ENCODE measurements around the gene FAM124A.

FAM124A gene

GRCh38 chr13:51317262-51317661 lies 95.1 kb downstream of the FAM124A start:
- DNase-seq = no peak

- DNase-seq = no peak
Observed at GRCh38 chr13:51318015-51318414, 95.8 kb downstream of the FAM124A start.

DNA sequence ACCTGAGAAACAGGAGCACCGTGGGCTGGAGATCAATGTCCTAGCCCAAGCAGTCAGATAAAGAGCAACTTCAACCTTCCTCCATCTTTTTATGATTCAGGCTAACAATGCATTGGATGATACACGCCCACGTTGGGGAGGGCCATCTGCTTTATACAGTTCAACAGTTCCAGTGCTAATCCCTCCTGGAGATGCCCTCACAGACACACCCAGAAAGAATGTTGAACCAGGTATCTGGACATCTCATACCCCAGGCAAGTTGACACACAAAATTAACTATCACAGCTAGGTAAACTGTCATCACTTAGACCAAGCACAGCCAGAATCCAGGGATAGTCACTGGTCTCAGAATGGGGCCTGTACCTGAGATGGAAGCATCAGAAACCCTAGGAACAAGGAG lies 96.7 kb downstream of the FAM124A start:
- DNase-seq = no peak

DNA sequence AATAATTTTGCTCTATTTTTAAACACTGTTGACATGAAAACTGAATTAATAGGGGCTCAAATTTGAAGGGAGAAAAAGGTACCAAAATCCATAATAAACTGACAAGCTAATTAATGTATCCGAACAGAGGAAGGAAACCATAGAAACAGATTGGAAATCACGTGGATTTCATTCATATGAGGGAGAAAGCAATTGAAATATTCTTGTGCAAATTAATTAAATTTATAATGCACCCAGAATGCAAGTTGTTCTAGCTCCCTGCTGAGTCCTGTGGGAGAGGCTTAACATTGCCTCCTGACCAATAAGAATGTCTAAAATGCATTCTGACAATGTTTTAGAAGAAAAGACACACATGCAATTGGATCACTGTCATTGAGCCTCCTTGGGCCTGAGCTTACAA lies 99.6 kb downstream of the FAM124A start:
- DNase-seq = no peak

GRCh38 chr13:51322826-51323225 lies 100.6 kb downstream of the FAM124A start:
- no peak for DNase-seq

GRCh38 chr13:51323824-51324511 lies 101.8 kb downstream of the FAM124A start:
- DNase-seq = no peak

DNA sequence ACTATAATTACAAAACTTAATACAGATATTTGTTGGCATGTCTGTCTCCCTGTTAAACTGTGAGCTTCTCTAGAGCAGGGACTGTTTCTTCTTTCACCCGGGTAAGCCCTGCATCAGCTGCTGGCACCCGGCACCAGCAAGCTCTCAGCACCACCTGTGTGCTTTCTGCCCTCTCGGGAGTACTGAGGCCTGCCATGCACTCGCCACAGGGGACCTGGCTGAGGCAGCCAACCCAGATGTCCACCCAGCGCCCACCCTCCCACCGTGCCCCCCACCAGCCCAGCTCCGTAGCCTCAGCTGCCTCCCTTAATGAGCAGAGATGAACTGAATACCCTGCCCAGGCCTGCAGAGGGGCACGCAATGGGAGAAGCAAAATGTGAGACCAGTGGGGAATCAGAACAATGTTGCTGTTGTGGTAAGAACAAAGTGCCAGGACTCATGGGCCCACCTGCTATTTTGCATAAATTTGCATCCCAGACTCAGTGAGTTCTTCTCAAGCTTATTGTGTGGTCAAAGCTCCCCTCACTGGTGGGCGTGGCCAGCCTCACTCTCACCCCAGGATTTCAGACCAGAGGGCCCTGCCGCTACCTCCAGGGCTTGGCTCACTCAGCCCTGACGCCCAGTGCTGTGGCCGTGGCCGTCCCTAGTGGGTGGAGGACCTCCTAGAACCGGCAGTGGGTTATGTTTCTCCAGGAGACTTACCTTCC lies 102.7 kb downstream of the FAM124A start:
- DNase-seq = no peak

DNA sequence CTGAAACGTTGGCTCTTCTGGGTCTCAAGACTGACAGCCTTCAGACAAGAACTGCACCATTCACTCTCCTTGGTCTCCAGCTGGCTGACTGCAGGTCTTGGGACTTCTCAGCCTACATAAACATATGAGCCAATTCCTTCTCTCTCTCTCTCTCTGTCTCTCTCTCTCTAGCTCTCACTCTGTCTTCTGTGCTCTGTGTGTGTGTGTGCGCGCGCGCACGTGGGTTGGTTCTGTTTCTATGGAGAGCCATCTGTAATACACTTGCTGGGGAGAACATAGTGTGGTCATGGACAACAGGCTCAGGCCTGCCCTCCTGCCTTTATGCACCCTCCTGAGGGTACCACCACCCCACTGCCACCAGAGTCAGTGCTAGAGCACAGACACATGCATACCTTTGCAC lies 103.6 kb downstream of the FAM124A start:
- no peak for DNase-seq

- DNase-seq = no peak
Observed at GRCh38 chr13:51326777-51327176, 104.6 kb downstream of the FAM124A start.

DNA sequence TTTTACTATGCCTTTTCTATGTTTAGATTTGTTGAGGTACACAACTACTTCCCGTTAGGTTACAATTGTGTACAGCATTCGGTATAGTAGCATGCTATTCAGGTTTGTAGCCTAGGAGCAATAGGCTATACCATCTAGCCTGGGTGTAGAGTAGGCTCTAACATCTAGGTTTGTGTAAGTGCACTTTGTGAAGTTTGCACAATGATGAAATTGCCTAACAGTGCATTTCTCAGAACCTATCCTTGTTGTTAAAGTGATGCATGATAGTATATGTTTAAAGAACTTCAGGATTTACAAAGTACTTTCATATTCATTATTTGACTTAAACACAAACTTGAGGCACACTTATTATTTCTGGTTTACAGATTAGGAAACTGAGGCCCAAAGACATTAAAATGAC lies 105.8 kb downstream of the FAM124A start:
- DNase-seq = no peak

GRCh38 chr13:51328488-51328887 lies 106.3 kb downstream of the FAM124A start:
- no peak for DNase-seq

DNA sequence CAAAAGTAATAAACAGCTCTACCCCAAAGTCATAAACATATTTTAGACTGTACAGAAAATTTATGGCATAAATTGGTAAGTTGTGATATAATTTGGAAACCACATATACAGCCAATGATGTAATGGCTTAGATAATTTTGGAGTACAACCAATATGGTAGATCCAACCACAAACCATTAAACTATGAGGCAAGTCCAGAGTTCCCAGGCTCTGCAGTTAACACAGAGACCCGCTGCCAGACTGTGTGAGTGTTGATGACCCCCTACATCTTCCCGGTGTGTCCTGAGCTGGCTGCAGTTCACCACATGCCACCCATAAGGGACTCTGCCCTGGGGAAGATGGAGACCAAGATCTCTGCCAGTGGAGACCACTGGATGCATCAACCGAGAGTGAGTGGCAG lies 107.4 kb downstream of the FAM124A start:
- DNase-seq = no peak

DNA sequence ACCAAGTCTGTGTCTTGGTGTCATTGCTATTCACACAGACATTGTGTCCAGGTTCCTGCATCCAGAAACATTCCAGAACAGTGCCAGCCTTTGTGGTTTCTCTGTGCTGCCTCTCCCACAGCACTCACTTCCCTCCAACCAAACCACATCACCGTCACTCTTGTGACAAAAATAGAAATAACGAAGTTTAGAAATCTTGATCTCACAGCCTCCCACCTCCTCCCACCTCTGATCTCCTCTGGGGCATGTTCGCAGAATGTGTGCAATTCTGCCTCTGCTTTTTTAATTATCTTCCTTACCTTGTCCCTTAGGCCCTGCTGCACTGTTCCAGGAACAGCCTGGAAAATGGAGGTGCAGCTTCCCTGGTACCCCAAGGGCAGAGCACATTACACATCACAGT lies 108.6 kb downstream of the FAM124A start:
- no peak for DNase-seq

- no peak for DNase-seq
Observed at GRCh38 chr13:51331354-51331861, 109.2 kb downstream of the FAM124A start.

GRCh38 chr13:51332566-51333361 lies 110.6 kb downstream of the FAM124A start:
- DNase-seq = no peak

- DNase-seq = no peak
Observed at GRCh38 chr13:51333421-51333820, 111.2 kb downstream of the FAM124A start.

DNA sequence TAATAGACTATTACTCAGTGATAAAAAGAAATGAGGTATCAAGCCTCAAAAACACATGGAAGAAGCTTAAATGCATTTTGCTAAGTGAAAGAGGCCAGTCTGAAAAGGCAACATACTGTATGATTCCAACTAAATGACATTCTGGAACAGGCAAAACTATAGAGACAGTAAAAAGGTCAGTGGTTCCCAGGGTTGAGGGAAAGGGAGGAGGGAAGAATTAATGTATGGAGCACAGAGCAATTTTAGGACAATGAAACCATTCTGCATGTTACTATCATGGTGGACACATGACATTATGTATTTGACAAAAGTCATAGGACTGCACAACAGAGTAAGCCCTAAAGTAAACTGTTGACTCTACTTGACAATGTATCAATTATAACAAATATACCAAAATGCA lies 111.6 kb downstream of the FAM124A start:
- no peak for DNase-seq
